ENCODE results near the gene SMG6. TPM values are rescaled to one million over a fixed set of nuclear protein-coding genes. Genes with fewer than 3 reads are reported as not detected.
A peak's percentile ranks its signal among the peaks of the same experiment; 100 is the strongest.

Gene SMG6
- total and polyA plus RNA-seq, 8 donors: 17.0 to 102 (median 24.4) TPM

GRCh38 chr17:2138761-2139160 lies 164.8 kb downstream of the SMG6 start:
- WGBS, 5 donors: 30 to 45% (median 40%) methylated on average over 2 of the region's 2 CpGs
- peak overlapping the region in 3 of 5 donors; percentile 30 to 65 (median 37) for H3K27ac ChIP-seq
- intact Hi-C loops (cut with DNase I; ENCODE audit: low total_unique reads): no loop called here

GRCh38 chr17:2138318-2138717 lies 165.3 kb downstream of the SMG6 start:
- H3K9me3 ChIP-seq: no peaks in the 10 kb centered on the region
- peaks cover 8 to 28% (median 16%) of the 10 kb centered on the region in 4 donors for H3K4me1 ChIP-seq
- intact Hi-C loops (cut with DNase I; ENCODE audit: low total_unique reads): no loop called here
- no peaks in the 10 kb centered on the region for H3K27me3 ChIP-seq
- TF ChIP-seq CTCF (IDR thresholded peaks at IDR 0.05): no peak
- no peak for TF ChIP-seq POLR2AphosphoS5 (IDR thresholded peaks at IDR 0.05)
- no peak for TF ChIP-seq POLR2A (IDR thresholded peaks at IDR 0.05)
- no peak for TF ChIP-seq EP300 (IDR thresholded peaks at IDR 0.05)
- DNase-seq: peak in 1 of 2 donors; percentile 46
- H3K27ac ChIP-seq: peak overlapping the region in 3 of 5 donors; percentile 30 to 65 (median 37)
- H3K36me3 ChIP-seq: peaks cover 0 to 2% (median 0%) of the 10 kb centered on the region in 4 donors
- H3K4me3 ChIP-seq: no peak overlapping the region
- WGBS, 5 donors: 57 to 65% (median 62%) methylated on average over 1 of the region's 1 CpG

More at GRCh38 chr17:2138761-2139160, 164.8 kb downstream of the SMG6 start:
- H3K4me3 ChIP-seq: no peak overlapping the region
- DNase-seq: no peak
- TF ChIP-seq POLR2AphosphoS5 (IDR thresholded peaks at IDR 0.05) (no peak), POLR2A (IDR thresholded peaks at IDR 0.05) (no peak), EP300 (IDR thresholded peaks at IDR 0.05) (no peak), CTCF (IDR thresholded peaks at IDR 0.05) (no peak)
- no peaks in the 10 kb centered on the region for H3K36me3 ChIP-seq
- no peaks in the 10 kb centered on the region for H3K27me3 ChIP-seq
- H3K4me1 ChIP-seq: peaks cover 8 to 28% (median 16%) of the 10 kb centered on the region in 4 donors
- no peaks in the 10 kb centered on the region for H3K9me3 ChIP-seq

- TF ChIP-seq CTCF (IDR thresholded peaks at IDR 0.05) (no peak), POLR2AphosphoS5 (IDR thresholded peaks at IDR 0.05) (no peak)
- Histone ChIP-seq H3K36me3 (peaks cover 0 to 9% (median 3%) of the 10 kb centered on the region in 4 donors), H3K4me1 (peaks cover 8 to 28% (median 16%) of the 10 kb centered on the region in 4 donors), H3K9me3 (no peaks in the 10 kb centered on the region), H3K4me3 (no peak overlapping the region), H3K27me3 (no peaks in the 10 kb centered on the region), H3K27ac (peak overlapping the region in 3 of 5 donors; percentile 30 to 65 (median 37))
- DNase-seq: peak in 1 of 2 donors; percentile 53
- intact Hi-C loops (cut with DNase I; ENCODE audit: low total_unique reads): no loop called here
- WGBS, 5 donors: 82 to 90% (median 85%) methylated on average over 11 of the region's 11 CpGs
Measured at GRCh38 chr17:2137342-2138098, 166.1 kb downstream of the SMG6 start.

- WGBS, 5 donors: 91 to 98% (median 95%) methylated on average over 6 of the region's 6 CpGs
- peaks cover 0 to 9% (median 6%) of the 10 kb centered on the region in 4 donors for H3K36me3 ChIP-seq
- H3K27ac ChIP-seq: no peak overlapping the region
- no peak for TF ChIP-seq POLR2AphosphoS5 (IDR thresholded peaks at IDR 0.05)
- TF ChIP-seq EP300 (IDR thresholded peaks at IDR 0.05): no peak
- no peak for TF ChIP-seq CTCF (IDR thresholded peaks at IDR 0.05)
- no peak for TF ChIP-seq POLR2A (IDR thresholded peaks at IDR 0.05)
- intact Hi-C loops (cut with DNase I; ENCODE audit: low total_unique reads): no loop called here
- H3K9me3 ChIP-seq: no peaks in the 10 kb centered on the region
- H3K4me3 ChIP-seq: no peak overlapping the region
- H3K4me1 ChIP-seq: peaks cover 8 to 28% (median 16%) of the 10 kb centered on the region in 4 donors
- no peak for DNase-seq
- no peaks in the 10 kb centered on the region for H3K27me3 ChIP-seq
Measured at GRCh38 chr17:2136241-2136640, 167.3 kb downstream of the SMG6 start.
